ENCODE results near the gene ADAR.

DNA sequence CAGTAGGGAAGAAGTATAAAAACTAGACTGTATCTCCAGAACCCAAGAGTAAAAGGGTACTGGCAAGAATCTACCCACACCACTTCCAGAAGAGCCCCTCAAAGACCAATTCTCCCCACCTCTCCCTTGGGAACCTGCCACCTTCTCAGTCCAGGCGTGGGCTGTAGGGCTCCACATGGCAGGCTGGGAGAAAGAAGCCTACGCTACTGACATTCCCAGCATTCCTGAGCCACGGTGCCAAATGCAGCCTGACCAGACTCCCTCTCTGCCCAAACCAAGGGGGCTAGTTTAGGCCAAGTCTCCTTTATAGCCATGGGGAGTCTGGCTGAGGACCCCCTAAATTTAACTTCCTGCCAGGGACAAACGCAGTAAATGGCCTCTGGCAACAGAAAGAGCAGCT is 51.6 kb downstream of the ADAR start:
- TF ChIP-seq POLR2AphosphoS5 (IDR thresholded peaks at IDR 0.05; ENCODE audit: insufficient read depth, low read depth, low read length) (no peak), CTCF (IDR thresholded peaks at IDR 0.05; ENCODE audit: extremely low read depth in 1 of 2, insufficient read depth in 1 of 2, low read depth in 1 of 2, low read length in 2 of 2) (no peak), POLR2A (IDR thresholded peaks at IDR 0.05; ENCODE audit: low read depth, low read length) (no peak), JUN (IDR thresholded peaks at IDR 0.05; ENCODE audit: borderline replicate concordance, insufficient read depth, insufficient read length, low read depth) (no peak), EZH2 (IDR thresholded peaks at IDR 0.05; ENCODE audit: borderline replicate concordance, low read depth, low read length, severe bottlenecking) (no peak), GATA2 (IDR thresholded peaks at IDR 0.05; ENCODE audit: insufficient read depth, insufficient read length, low read depth, low read length) (no peak)

Measured in endothelial cell of umbilical vein (primary cell).